ENCODE measurements around the gene DELE1. TPM values are rescaled to one million over a fixed set of nuclear protein-coding genes. Genes with fewer than 3 reads are reported as not detected.

The DELE1 gene
- total and polyA plus RNA-seq, 4 donors: 23.2 to 49.0 (median 40.3) TPM

DNA sequence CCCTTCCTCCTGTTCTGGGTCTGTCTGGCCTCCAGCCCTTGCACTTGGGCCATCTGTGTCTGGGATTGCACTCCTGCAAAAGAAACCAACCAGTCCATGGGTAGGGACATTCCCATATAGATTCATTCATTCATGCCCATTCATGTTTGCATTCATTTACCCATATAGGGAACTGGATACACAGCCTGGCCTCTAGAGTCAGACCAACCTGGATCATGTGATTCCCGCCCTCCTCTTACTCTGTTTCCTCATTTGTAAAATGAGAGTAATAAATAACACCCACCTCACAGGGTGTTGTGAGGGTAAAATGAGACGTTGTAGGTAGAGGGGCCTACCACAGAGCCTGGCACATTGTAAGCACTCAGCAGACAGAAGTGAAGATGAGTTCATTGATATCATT is 25.8 kb downstream of the DELE1 start:
- H3K9me3 ChIP-seq (ENCODE audit: control insufficient read depth in 4 of 4, low read length in 3 of 4): no peaks in the 10 kb centered on the region
- DNase-seq (ENCODE audit: low spot score): no peak
- 81% methylated on average over 2 of the region's 2 CpGs for WGBS
- H3K9ac ChIP-seq (ENCODE audit: low read depth in 1 of 2, low read length in 2 of 2): no peak overlapping the region
- TF ChIP-seq, protein P1, sequence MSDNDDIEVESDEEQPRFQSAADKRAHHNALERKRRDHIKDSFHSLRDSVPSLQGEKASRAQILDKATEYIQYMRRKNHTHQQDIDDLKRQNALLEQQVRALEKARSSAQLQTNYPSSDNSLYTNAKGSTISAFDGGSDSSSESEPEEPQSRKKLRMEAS (IDR thresholded peaks at IDR 0.05): no peak
- TF ChIP-seq FOXA2 (IDR thresholded peaks at IDR 0.05) (no peak), RXRA (IDR thresholded peaks at IDR 0.05) (no peak), RAD21 (IDR thresholded peaks at IDR 0.05) (no peak), HNF4A (conservative IDR thresholded peaks at IDR 0.05) (no peak), TAF1 (conservative IDR thresholded peaks at IDR 0.05) (no peak), YY1 (IDR thresholded peaks at IDR 0.05) (no peak), SP1 (IDR thresholded peaks at IDR 0.05) (no peak), FOXA1 (IDR thresholded peaks at IDR 0.05) (no peak), HNF4G (IDR thresholded peaks at IDR 0.05) (no peak)
- TF ChIP-seq, protein P2, sequence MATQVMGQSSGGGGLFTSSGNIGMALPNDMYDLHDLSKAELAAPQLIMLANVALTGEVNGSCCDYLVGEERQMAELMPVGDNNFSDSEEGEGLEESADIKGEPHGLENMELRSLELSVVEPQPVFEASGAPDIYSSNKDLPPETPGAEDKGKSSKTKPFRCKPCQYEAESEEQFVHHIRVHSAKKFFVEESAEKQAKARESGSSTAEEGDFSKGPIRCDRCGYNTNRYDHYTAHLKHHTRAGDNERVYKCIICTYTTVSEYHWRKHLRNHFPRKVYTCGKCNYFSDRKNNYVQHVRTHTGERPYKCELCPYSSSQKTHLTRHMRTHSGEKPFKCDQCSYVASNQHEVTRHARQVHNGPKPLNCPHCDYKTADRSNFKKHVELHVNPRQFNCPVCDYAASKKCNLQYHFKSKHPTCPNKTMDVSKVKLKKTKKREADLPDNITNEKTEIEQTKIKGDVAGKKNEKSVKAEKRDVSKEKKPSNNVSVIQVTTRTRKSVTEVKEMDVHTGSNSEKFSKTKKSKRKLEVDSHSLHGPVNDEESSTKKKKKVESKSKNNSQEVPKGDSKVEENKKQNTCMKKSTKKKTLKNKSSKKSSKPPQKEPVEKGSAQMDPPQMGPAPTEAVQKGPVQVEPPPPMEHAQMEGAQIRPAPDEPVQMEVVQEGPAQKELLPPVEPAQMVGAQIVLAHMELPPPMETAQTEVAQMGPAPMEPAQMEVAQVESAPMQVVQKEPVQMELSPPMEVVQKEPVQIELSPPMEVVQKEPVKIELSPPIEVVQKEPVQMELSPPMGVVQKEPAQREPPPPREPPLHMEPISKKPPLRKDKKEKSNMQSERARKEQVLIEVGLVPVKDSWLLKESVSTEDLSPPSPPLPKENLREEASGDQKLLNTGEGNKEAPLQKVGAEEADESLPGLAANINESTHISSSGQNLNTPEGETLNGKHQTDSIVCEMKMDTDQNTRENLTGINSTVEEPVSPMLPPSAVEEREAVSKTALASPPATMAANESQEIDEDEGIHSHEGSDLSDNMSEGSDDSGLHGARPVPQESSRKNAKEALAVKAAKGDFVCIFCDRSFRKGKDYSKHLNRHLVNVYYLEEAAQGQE (IDR thresholded peaks at IDR 0.05): no peak
- TF ChIP-seq, protein P3, sequence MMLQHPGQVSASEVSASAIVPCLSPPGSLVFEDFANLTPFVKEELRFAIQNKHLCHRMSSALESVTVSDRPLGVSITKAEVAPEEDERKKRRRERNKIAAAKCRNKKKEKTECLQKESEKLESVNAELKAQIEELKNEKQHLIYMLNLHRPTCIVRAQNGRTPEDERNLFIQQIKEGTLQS (IDR thresholded peaks at IDR 0.05): no peak
- no peaks in the 10 kb centered on the region for H3K36me3 ChIP-seq (ENCODE audit: control insufficient read depth in 4 of 4, insufficient read depth in 3 of 4, low read depth in 1 of 4, low read length in 3 of 4)
- H3K4me3 ChIP-seq (ENCODE audit: low read depth in 1 of 3, low read length in 3 of 3): no peak overlapping the region
- H3K4me1 ChIP-seq (ENCODE audit: control insufficient read depth in 4 of 4, insufficient read depth in 4 of 4, low read length in 3 of 4): no peaks in the 10 kb centered on the region
- no peak overlapping the region for H3K27ac ChIP-seq (ENCODE audit: low read depth in 1 of 2, low read length in 2 of 2)
- H3K27me3 ChIP-seq (ENCODE audit: control insufficient read depth in 4 of 4, insufficient read depth in 4 of 4, low read length in 3 of 4): no peaks in the 10 kb centered on the region

DNA sequence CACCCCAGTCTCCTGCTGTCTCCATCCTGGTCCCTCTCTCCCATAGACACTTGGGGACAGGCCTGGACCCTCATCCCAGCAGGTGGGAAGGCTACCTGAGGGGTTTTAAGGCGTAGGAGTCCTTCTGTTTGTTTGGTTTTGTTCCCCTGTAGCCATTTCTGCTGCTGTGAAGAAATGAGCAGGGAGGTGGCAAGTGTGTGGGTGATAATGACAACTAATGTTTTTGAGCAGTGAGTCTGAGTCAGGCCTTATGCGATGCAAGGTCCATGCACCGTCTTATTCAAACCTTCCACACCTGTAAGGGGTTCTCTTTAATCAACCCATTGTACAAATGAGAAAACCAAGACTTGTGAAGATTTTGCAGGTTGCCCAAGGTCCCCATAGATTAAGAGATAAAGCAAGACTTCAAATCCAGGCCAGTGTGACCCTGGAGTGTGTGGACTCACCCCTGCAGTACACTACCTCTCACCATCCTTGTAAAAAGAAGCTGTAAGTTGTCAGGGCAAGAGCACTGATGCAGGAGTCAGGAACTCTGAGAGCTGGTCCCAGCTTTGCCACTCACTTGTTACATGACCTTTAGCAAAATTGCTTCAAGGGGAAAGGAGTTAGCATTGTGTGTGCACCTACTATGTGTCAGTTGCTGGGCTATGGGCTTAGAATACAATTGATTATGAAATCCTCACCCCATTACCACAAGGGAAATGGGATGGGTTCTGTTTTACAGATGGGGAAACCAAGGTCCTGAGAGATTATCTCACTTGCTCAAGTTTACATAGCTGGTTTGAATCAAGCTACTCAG is 26.7 kb downstream of the DELE1 start:
- Histone ChIP-seq H3K36me3 (ENCODE audit: control insufficient read depth in 4 of 4, insufficient read depth in 3 of 4, low read depth in 1 of 4, low read length in 3 of 4) (no peaks in the 10 kb centered on the region), H3K27ac (ENCODE audit: low read depth in 1 of 2, low read length in 2 of 2) (no peak overlapping the region), H3K9me3 (ENCODE audit: control insufficient read depth in 4 of 4, low read length in 3 of 4) (no peaks in the 10 kb centered on the region), H3K9ac (ENCODE audit: low read depth in 1 of 2, low read length in 2 of 2) (no peak overlapping the region), H3K4me3 (ENCODE audit: low read depth in 1 of 3, low read length in 3 of 3) (no peak overlapping the region), H3K4me1 (ENCODE audit: control insufficient read depth in 4 of 4, insufficient read depth in 4 of 4, low read length in 3 of 4) (no peaks in the 10 kb centered on the region), H3K27me3 (ENCODE audit: control insufficient read depth in 4 of 4, insufficient read depth in 4 of 4, low read length in 3 of 4) (no peaks in the 10 kb centered on the region)
- WGBS: 92% methylated on average over 3 of the region's 3 CpGs
- DNase-seq (ENCODE audit: low spot score): no peak
- TF ChIP-seq RAD21 (IDR thresholded peaks at IDR 0.05): no peak
- no peak for TF ChIP-seq TAF1 (conservative IDR thresholded peaks at IDR 0.05)

DNA sequence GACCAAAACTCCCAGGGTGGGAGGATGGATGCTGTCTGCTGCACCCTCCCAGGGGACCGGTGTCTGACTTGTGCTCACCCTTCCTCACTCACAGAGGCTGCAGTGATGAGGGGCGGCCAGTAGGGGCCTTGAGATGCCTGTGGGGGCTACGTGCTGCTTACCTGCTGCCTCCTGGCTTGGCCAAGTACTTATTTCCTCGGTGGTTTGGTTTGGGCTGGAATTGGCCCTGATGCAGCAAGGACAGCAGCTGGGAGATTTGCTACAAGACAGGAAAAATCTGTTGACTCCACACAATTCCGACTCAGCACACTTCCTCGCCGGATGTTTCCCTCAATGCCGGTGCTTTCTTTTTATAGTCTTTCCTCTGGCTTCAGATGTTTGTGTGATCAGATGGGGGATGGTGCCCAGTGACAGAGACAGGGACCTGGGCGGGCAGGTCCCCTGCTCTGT is 27.7 kb downstream of the DELE1 start:
- H3K27ac ChIP-seq (ENCODE audit: low read depth in 1 of 2, low read length in 2 of 2): no peak overlapping the region
- 59% methylated on average over 9 of the region's 9 CpGs for WGBS
- H3K9ac ChIP-seq (ENCODE audit: low read depth in 1 of 2, low read length in 2 of 2): no peak overlapping the region
- H3K36me3 ChIP-seq (ENCODE audit: control insufficient read depth in 4 of 4, insufficient read depth in 3 of 4, low read depth in 1 of 4, low read length in 3 of 4): no peaks in the 10 kb centered on the region
- no peaks in the 10 kb centered on the region for H3K9me3 ChIP-seq (ENCODE audit: control insufficient read depth in 4 of 4, low read length in 3 of 4)
- no peak overlapping the region for H3K4me3 ChIP-seq (ENCODE audit: low read depth in 1 of 3, low read length in 3 of 3)
- H3K4me1 ChIP-seq (ENCODE audit: control insufficient read depth in 4 of 4, insufficient read depth in 4 of 4, low read length in 3 of 4): no peaks in the 10 kb centered on the region
- H3K27me3 ChIP-seq (ENCODE audit: control insufficient read depth in 4 of 4, insufficient read depth in 4 of 4, low read length in 3 of 4): no peaks in the 10 kb centered on the region
- DNase-seq (ENCODE audit: low spot score): no peak
- TF ChIP-seq, protein P4, sequence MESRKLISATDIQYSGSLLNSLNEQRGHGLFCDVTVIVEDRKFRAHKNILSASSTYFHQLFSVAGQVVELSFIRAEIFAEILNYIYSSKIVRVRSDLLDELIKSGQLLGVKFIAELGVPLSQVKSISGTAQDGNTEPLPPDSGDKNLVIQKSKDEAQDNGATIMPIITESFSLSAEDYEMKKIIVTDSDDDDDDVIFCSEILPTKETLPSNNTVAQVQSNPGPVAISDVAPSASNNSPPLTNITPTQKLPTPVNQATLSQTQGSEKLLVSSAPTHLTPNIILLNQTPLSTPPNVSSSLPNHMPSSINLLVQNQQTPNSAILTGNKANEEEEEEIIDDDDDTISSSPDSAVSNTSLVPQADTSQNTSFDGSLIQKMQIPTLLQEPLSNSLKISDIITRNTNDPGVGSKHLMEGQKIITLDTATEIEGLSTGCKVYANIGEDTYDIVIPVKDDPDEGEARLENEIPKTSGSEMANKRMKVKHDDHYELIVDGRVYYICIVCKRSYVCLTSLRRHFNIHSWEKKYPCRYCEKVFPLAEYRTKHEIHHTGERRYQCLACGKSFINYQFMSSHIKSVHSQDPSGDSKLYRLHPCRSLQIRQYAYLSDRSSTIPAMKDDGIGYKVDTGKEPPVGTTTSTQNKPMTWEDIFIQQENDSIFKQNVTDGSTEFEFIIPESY (IDR thresholded peaks at IDR 0.05): no peak
- TF ChIP-seq, protein P3 (IDR thresholded peaks at IDR 0.05): no peak
- no peak for TF ChIP-seq RXRA (IDR thresholded peaks at IDR 0.05)
- TF ChIP-seq, protein P5, sequence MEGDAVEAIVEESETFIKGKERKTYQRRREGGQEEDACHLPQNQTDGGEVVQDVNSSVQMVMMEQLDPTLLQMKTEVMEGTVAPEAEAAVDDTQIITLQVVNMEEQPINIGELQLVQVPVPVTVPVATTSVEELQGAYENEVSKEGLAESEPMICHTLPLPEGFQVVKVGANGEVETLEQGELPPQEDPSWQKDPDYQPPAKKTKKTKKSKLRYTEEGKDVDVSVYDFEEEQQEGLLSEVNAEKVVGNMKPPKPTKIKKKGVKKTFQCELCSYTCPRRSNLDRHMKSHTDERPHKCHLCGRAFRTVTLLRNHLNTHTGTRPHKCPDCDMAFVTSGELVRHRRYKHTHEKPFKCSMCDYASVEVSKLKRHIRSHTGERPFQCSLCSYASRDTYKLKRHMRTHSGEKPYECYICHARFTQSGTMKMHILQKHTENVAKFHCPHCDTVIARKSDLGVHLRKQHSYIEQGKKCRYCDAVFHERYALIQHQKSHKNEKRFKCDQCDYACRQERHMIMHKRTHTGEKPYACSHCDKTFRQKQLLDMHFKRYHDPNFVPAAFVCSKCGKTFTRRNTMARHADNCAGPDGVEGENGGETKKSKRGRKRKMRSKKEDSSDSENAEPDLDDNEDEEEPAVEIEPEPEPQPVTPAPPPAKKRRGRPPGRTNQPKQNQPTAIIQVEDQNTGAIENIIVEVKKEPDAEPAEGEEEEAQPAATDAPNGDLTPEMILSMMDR (IDR thresholded peaks at IDR 0.05; ENCODE audit: low read depth, low read length, missing input control): peak; percentile 10
- TF ChIP-seq SP1 (IDR thresholded peaks at IDR 0.05): no peak
- no peak for TF ChIP-seq YY1 (IDR thresholded peaks at IDR 0.05)
- TF ChIP-seq NR2F2 (IDR thresholded peaks at IDR 0.05): no peak
- no peak for TF ChIP-seq RAD21 (IDR thresholded peaks at IDR 0.05)

Data from liver (tissue), 9 donors.